HCT116 (cell line): ENCODE measurements around the gene DCTN2. TPM values are rescaled to one million over a fixed set of nuclear protein-coding genes. Genes with fewer than 3 reads are reported as not detected.

Experiments used
- ATAC-seq: fragments of 200-7000 bp; cut with Tn5 transposase; 2 replicates; pipeline ENCODE4 v1.9.1; 2020; ENCODE audit warnings: mild to moderate bottlenecking, moderate library complexity
- BruUV-seq: library from RNA; stranded (reverse); fragments of 400-500 nt; replicated peaks from 2 replicates; lab custom pipeline; 2021; lab: Mats Ljungman, UMichigan
- CTCF ChIA-PET: fragments of 300-600 bp; sonication (Branson Sonifier 250); formaldehyde crosslinking; loops from one replicate; lab custom pipeline; 2021; ENCODE audit warnings: antibody characterized with exemption; lab: Charles Lee
- POLR2A ChIA-PET: fragments of 300-600, 350-600 bp; sonication (Branson Sonifier 250); formaldehyde crosslinking; loops from one replicate; lab custom pipeline; 2021; ENCODE audit warnings: antibody characterized with exemption; lab: Charles Lee
- RAD21 ChIA-PET, 2 experiments: fragments of 300-600 bp; sonication (Branson Sonifier 250); formaldehyde crosslinking; loops; one replicate each; lab custom pipeline; 2023; ENCODE audit warnings: low total read pairs in 2 of 2; ENCODE audit not compliant: uncharacterized antibody in 2 of 2, unreplicated experiment in 2 of 2, low non-redundant PET in 1 of 2; lab: Charles Lee
- DNase-seq: peaks from one replicate; pipeline ENCODE4 v3.0.0-alpha.2; 2010; ENCODE audit warnings: low read depth, low spot score
- H2AFZ ChIP-seq: fragments of 200-600 bp; shearing (Covaris generic), sonication (generic); 2 replicates; pipeline ENCODE4 v1.6.1; 2017; ENCODE audit warnings: low read depth, mixed run types, mixed read lengths, antibody characterized with exemption, low read length; ENCODE audit not compliant: poor library complexity, severe bottlenecking
- H3K27ac ChIP-seq: 2 replicates; pipeline ENCODE4 v1.5.1; 2012; ENCODE audit warnings: low read depth, low read length
- H3K27me3 ChIP-seq: fragments of 200-600 bp; sonication (generic); 2 replicates; pipeline ENCODE4 v1.6.1; 2016; ENCODE audit warnings: mixed run types, low read length, mixed read lengths; ENCODE audit not compliant: insufficient read depth
- H3K36me3 ChIP-seq, 2 experiments: fragments of 200-500 bp in 1 of 2; fragments of 200-600 bp in 1 of 2; sonication (Bioruptor generic) in 1 of 2; sonication (generic) in 1 of 2; 2 replicates each; pipeline versions ENCODE4 v1.5.1 to v1.6.1; 2014 to 2016; ENCODE audit warnings: low read length in 2 of 2, inconsistent platforms in 1 of 2, mixed read lengths in 1 of 2, mixed run types in 1 of 2; ENCODE audit not compliant: insufficient read depth in 2 of 2, control insufficient read depth in 1 of 2
- H3K4me1 ChIP-seq, 2 experiments: fragments of 200-600 bp in 1 of 2; sonication (generic) in 1 of 2; 2 replicates each; pipeline versions ENCODE4 v1.5.1 to v1.6.1; 2012 to 2017; ENCODE audit warnings: low read length in 2 of 2, inconsistent platforms in 1 of 2, mild to moderate bottlenecking in 1 of 2, mixed read lengths in 1 of 2, mixed run types in 1 of 2, moderate library complexity in 1 of 2; ENCODE audit not compliant: insufficient read depth in 2 of 2, control insufficient read depth in 1 of 2
- H3K4me2 ChIP-seq: fragments of 200-600 bp; sonication (generic); 2 replicates; pipeline ENCODE4 v1.6.1; 2017; ENCODE audit warnings: mixed run types, low read length, mixed read lengths
- H3K4me3 ChIP-seq, 2 experiments: fragments of 200-600 bp in 1 of 2; sonication (generic) in 1 of 2; replicated peaks in 1 of 2; 2 replicates each; pipeline ENCODE4 v1.5.1; 2011 to 2016; ENCODE audit warnings: low read length in 2 of 2, control low read depth in 1 of 2, low read depth in 1 of 2, mild to moderate bottlenecking in 1 of 2, mixed read lengths in 1 of 2, mixed run types in 1 of 2
- H3K79me2 ChIP-seq: fragments of 200-600 bp; sonication (generic); 2 replicates; pipeline ENCODE4 v1.6.1; 2017; ENCODE audit warnings: mild to moderate bottlenecking, mixed run types, low read length, moderate library complexity, mixed read lengths; ENCODE audit not compliant: insufficient read depth
- H3K9ac ChIP-seq: fragments of 200-600 bp; sonication (generic); 2 replicates; pipeline ENCODE4 v1.6.1; 2016; ENCODE audit warnings: low read length, mixed read lengths
- H3K9me2 ChIP-seq: fragments of 200-600 bp; sonication (generic), shearing (Covaris generic); 2 replicates; pipeline ENCODE4 v1.6.1; 2017; ENCODE audit warnings: mixed run types, mild to moderate bottlenecking, moderate library complexity; ENCODE audit not compliant: insufficient read depth
- H3K9me3 ChIP-seq, 2 experiments: fragments of 200-500 bp in 1 of 2; fragments of 200-600 bp in 1 of 2; sonication (Bioruptor generic) in 1 of 2; sonication (generic) in 1 of 2; 2 replicates each; pipeline ENCODE4 v1.6.1; 2014 to 2017; ENCODE audit warnings: low read length in 2 of 2, mixed read lengths in 2 of 2, inconsistent platforms in 1 of 2, low read depth in 1 of 2, mild to moderate bottlenecking in 1 of 2, mixed run types in 1 of 2, moderate library complexity in 1 of 2; ENCODE audit not compliant: control insufficient read depth in 1 of 2, insufficient read depth in 1 of 2
- H4K20me1 ChIP-seq: fragments of 200-600 bp; sonication (generic), shearing (Covaris generic); 2 replicates; pipeline ENCODE4 v1.6.1; 2017; ENCODE audit warnings: mixed run types, mild to moderate bottlenecking, moderate library complexity; ENCODE audit not compliant: insufficient read depth
- CBX3 ChIP-seq: IDR thresholded peaks from 2 replicates; pipeline ENCODE4 v1.6.1; 2012; ENCODE audit warnings: low read depth
- CEBPB ChIP-seq: IDR thresholded peaks from 2 replicates; pipeline ENCODE4 v1.6.1; 2012; ENCODE audit warnings: low read depth
- EGR1 ChIP-seq: IDR thresholded peaks from 2 replicates; pipeline ENCODE4 v1.6.1; 2012; ENCODE audit warnings: low read depth
- RAD21 ChIP-seq: IDR thresholded peaks from 2 replicates; pipeline ENCODE4 v1.6.1; 2012; ENCODE audit warnings: low read depth, mild to moderate bottlenecking
- SIN3A ChIP-seq: IDR thresholded peaks from 2 replicates; pipeline ENCODE4 v1.6.1; 2012; ENCODE audit warnings: low read depth
- SP1 ChIP-seq: IDR thresholded peaks from 2 replicates; pipeline ENCODE4 v1.6.1; 2012; ENCODE audit warnings: low read depth
- TCF7L2 ChIP-seq: IDR thresholded peaks from 2 replicates; pipeline ENCODE4 v1.7.0; 2011; ENCODE audit warnings: borderline replicate concordance, inconsistent platforms; ENCODE audit not compliant: insufficient read depth, insufficient read length; ENCODE audit errors: extremely low read depth
- ZNF274 ChIP-seq: fragments of 200-500 bp; sonication (Bioruptor generic); IDR thresholded peaks from 2 replicates; pipeline ENCODE4 v1.6.1; 2014; ENCODE audit warnings: mild to moderate bottlenecking, low read depth, low read length, inconsistent platforms
- intact Hi-C: fragments of 100-400 bp; cut with micrococcal nuclease; formaldehyde crosslinking; loops from 2 replicates; pipeline ENCODE4 v1.10.0; 2022
- total RNA-seq: library from RNA; stranded (reverse); gene quantifications from one replicate; pipeline ENCODE4 v1.2.1, GENCODE V29; 2021; ENCODE audit not compliant: unreplicated experiment
- TF ChIP-seq, protein P1 (sequence below): IDR thresholded peaks from 2 replicates; pipeline ENCODE4 v1.6.1; 2012; ENCODE audit warnings: low read depth
- TF ChIP-seq, protein P2 (sequence below), 3 experiments: fragments of 200-600 bp in 1 of 3; sonication (generic) in 1 of 3; IDR thresholded peaks in 2 of 3; conservative IDR thresholded peaks in 1 of 3; 2 replicates each; pipeline ENCODE4 v1.5.1; 2012 to 2017; ENCODE audit warnings: low read depth in 2 of 3, low read length in 2 of 3, antibody characterized with exemption in 1 of 3, borderline replicate concordance in 1 of 3, control low read depth in 1 of 3, mild to moderate bottlenecking in 1 of 3, mixed read lengths in 1 of 3, mixed run types in 1 of 3, moderate library complexity in 1 of 3; ENCODE audit not compliant: insufficient read depth in 1 of 3
- TF ChIP-seq, protein P3 (sequence below): IDR thresholded peaks from 2 replicates; pipeline ENCODE4 v1.6.1; 2011; ENCODE audit warnings: mild to moderate bottlenecking, low read length, moderate library complexity; ENCODE audit not compliant: insufficient replicate concordance; ENCODE audit errors: extremely low read depth

DCTN2 gene
- total RNA-seq, 1 experiment from 2014 or later, result 95.9 TPM

DNA sequence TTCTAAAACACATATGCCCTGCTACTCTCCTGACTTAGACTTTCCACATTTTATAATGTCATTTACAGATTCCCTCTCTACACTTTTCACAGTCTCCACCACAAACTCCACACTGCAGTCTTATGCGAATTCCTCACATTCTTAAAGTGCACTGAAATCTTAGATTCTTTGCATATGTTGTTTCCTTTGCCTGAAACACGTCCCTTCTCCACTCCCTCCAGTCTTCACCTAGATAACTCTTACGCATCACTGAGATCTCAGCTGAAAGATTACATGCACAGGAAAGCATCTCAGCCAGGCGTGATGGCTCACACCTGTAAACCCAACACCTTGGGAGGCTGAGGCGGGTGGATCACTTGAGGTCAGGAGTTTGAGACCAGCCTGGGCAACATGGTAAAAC lies 63.5 kb downstream of the DCTN2 start:
- Histone ChIP-seq H3K27me3 (peaks cover 11% of the 10 kb centered on the region), H3K4me2 (no peak overlapping the region), H2AFZ (no peak overlapping the region), H3K9ac (no peak overlapping the region), H3K4me3 (no peak overlapping the region), H4K20me1 (no peaks in the 10 kb centered on the region), H3K27ac (no peak overlapping the region), H3K79me2 (peaks cover 6% of the 10 kb centered on the region), H3K9me2 (no peaks in the 10 kb centered on the region), H3K9me3 (no peaks in the 10 kb centered on the region), H3K36me3 (no peaks in the 10 kb centered on the region), H3K4me1 (peaks cover 0 to 7% of the 10 kb centered on the region in 2 experiments; a peak in 3 of 4 replicates)
- CTCF ChIA-PET, result no interaction called here
- ATAC-seq (no peak), DNase-seq (no peak)
- intact Hi-C loops, result no loop called here
- BruUV-seq, result no TSS peak
- TF ChIP-seq ZNF274 (no peak), SIN3A (no peak), EGR1 (no peak), CEBPB (no peak), TCF7L2 (no peak), SP1 (no peak), RAD21 (no peak), CBX3 (no peak)
- TF ChIP-seq, protein P1, sequence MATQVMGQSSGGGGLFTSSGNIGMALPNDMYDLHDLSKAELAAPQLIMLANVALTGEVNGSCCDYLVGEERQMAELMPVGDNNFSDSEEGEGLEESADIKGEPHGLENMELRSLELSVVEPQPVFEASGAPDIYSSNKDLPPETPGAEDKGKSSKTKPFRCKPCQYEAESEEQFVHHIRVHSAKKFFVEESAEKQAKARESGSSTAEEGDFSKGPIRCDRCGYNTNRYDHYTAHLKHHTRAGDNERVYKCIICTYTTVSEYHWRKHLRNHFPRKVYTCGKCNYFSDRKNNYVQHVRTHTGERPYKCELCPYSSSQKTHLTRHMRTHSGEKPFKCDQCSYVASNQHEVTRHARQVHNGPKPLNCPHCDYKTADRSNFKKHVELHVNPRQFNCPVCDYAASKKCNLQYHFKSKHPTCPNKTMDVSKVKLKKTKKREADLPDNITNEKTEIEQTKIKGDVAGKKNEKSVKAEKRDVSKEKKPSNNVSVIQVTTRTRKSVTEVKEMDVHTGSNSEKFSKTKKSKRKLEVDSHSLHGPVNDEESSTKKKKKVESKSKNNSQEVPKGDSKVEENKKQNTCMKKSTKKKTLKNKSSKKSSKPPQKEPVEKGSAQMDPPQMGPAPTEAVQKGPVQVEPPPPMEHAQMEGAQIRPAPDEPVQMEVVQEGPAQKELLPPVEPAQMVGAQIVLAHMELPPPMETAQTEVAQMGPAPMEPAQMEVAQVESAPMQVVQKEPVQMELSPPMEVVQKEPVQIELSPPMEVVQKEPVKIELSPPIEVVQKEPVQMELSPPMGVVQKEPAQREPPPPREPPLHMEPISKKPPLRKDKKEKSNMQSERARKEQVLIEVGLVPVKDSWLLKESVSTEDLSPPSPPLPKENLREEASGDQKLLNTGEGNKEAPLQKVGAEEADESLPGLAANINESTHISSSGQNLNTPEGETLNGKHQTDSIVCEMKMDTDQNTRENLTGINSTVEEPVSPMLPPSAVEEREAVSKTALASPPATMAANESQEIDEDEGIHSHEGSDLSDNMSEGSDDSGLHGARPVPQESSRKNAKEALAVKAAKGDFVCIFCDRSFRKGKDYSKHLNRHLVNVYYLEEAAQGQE, result no peak
- TF ChIP-seq, protein P2, sequence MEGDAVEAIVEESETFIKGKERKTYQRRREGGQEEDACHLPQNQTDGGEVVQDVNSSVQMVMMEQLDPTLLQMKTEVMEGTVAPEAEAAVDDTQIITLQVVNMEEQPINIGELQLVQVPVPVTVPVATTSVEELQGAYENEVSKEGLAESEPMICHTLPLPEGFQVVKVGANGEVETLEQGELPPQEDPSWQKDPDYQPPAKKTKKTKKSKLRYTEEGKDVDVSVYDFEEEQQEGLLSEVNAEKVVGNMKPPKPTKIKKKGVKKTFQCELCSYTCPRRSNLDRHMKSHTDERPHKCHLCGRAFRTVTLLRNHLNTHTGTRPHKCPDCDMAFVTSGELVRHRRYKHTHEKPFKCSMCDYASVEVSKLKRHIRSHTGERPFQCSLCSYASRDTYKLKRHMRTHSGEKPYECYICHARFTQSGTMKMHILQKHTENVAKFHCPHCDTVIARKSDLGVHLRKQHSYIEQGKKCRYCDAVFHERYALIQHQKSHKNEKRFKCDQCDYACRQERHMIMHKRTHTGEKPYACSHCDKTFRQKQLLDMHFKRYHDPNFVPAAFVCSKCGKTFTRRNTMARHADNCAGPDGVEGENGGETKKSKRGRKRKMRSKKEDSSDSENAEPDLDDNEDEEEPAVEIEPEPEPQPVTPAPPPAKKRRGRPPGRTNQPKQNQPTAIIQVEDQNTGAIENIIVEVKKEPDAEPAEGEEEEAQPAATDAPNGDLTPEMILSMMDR (IDR thresholded peaks at IDR 0.05 in 2 of 3, conservative IDR thresholded peaks at IDR 0.05 in 1 of 3; ENCODE audit: borderline replicate concordance in 1 of 3, insufficient read depth in 1 of 3, low read depth in 2 of 3, low read length in 2 of 3), result no peak
- TF ChIP-seq, protein P3, sequence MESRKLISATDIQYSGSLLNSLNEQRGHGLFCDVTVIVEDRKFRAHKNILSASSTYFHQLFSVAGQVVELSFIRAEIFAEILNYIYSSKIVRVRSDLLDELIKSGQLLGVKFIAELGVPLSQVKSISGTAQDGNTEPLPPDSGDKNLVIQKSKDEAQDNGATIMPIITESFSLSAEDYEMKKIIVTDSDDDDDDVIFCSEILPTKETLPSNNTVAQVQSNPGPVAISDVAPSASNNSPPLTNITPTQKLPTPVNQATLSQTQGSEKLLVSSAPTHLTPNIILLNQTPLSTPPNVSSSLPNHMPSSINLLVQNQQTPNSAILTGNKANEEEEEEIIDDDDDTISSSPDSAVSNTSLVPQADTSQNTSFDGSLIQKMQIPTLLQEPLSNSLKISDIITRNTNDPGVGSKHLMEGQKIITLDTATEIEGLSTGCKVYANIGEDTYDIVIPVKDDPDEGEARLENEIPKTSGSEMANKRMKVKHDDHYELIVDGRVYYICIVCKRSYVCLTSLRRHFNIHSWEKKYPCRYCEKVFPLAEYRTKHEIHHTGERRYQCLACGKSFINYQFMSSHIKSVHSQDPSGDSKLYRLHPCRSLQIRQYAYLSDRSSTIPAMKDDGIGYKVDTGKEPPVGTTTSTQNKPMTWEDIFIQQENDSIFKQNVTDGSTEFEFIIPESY, result no peak
- RAD21 ChIA-PET, result no interaction called here
- POLR2A ChIA-PET, result no interaction called here
